ENCODE measurements around the gene POLA1. TPM values are rescaled to one million over a fixed set of nuclear protein-coding genes. Genes with fewer than 3 reads are reported as not detected.

The POLA1 gene
- polyA plus RNA-seq, 1 experiment = 2.5 TPM

DNA sequence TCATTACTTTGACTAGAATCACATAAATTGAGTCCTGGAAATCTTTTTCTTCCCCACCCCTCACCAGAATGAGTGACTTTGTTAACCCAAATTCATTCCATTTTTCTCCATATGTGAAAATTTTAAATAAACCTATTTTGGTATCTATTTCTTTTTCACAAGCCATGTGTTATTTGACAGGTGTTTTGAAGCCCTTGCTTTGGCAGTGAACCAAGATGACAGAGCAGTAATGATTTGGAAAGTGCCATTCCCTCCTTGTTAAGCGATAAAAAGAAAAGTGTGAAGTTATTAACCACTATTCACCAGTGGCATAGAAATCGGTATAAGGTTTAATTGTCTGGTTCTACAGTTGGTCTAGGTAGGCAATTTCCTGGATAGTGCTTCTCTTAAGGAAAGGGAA is 66.1 kb downstream of the POLA1 start:
- Histone ChIP-seq H3K4me3 (ENCODE audit: low read depth, low read length) (no peak overlapping the region), H3K36me3 (ENCODE audit: control insufficient read depth, insufficient read depth, low read length) (no peaks in the 10 kb centered on the region), H3K27me3 (ENCODE audit: control insufficient read depth, insufficient read depth, low read length) (no peaks in the 10 kb centered on the region)
- no peak for DNase-seq (ENCODE audit: low read depth)
- CTCF ChIA-PET = no interaction called here
- POLR2A ChIA-PET = no interaction called here
- TF ChIP-seq, protein P1, sequence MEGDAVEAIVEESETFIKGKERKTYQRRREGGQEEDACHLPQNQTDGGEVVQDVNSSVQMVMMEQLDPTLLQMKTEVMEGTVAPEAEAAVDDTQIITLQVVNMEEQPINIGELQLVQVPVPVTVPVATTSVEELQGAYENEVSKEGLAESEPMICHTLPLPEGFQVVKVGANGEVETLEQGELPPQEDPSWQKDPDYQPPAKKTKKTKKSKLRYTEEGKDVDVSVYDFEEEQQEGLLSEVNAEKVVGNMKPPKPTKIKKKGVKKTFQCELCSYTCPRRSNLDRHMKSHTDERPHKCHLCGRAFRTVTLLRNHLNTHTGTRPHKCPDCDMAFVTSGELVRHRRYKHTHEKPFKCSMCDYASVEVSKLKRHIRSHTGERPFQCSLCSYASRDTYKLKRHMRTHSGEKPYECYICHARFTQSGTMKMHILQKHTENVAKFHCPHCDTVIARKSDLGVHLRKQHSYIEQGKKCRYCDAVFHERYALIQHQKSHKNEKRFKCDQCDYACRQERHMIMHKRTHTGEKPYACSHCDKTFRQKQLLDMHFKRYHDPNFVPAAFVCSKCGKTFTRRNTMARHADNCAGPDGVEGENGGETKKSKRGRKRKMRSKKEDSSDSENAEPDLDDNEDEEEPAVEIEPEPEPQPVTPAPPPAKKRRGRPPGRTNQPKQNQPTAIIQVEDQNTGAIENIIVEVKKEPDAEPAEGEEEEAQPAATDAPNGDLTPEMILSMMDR (IDR thresholded peaks at IDR 0.05; ENCODE audit: insufficient read depth, low read depth, low read length) = no peak

DNA sequence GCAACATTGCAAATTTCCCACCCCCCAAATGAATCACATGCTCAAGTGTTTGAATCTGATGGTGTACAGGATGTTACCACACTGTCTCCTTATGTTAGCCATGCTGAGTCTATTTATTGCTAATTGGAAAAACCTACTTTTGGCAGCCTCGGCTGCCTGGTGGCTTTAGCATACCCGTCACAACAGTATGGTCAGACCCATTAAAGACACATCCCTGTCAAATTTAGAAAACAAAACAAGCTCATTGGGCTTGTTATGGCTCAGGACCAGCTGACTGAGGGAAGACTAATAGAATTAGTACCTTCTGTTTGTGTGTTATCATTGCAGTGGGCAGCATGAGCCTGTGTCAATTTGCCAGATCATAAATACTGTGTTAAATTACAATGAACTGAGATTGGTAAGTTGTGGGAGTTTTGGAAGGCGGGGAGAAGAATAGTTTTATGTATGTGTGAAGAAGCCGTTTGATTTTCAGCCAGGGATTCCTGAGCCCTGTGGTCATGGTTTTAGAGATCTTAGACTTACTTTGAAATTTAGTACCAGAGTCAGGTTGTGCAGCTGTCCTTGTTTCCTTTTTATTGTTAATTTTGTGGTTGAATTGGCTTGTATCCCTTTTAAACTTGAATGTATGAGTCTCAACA is 66.8 kb downstream of the POLA1 start:
- H3K36me3 ChIP-seq (ENCODE audit: control insufficient read depth, insufficient read depth, low read length) = no peaks in the 10 kb centered on the region
- ChIA-PET CTCF (interaction anchor here (2.9 kb wide), 1 partner anchor 384 kb away, joined by 9 read pairs; no protein-coding TSS in a partner anchor), POLR2A (no interaction called here)
- no peak overlapping the region for H3K4me3 ChIP-seq (ENCODE audit: low read depth, low read length)
- TF ChIP-seq, protein P1 (IDR thresholded peaks at IDR 0.05; ENCODE audit: insufficient read depth, low read depth, low read length) = no peak
- H3K27me3 ChIP-seq (ENCODE audit: control insufficient read depth, insufficient read depth, low read length) = no peaks in the 10 kb centered on the region
- peak; percentile 35 for DNase-seq (ENCODE audit: low read depth)

DNA sequence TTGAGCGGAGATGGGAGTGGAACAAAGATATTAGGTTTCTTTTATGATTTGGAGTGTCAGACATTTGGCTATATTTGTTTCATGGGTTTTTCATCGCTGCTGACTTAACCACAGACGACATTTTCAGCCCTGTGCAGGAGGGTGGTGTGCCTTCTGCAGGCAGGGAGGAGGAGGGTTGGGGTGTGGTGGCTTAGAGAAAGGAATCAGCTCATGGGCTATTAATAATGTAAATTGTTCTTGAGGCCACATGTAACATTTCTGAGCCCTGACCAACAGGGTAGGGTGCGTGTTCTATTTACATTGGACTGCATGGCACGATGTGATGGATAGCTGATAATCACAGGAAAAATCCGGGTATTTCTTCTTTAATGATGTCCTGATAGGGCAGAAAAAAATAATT is 67.6 kb downstream of the POLA1 start:
- ChIA-PET POLR2A (no interaction called here), CTCF (interaction anchor here (2.9 kb wide), 1 partner anchor 383 kb away, joined by 9 read pairs; no protein-coding TSS in a partner anchor)
- Histone ChIP-seq H3K36me3 (ENCODE audit: control insufficient read depth, insufficient read depth, low read length) (no peaks in the 10 kb centered on the region), H3K27me3 (ENCODE audit: control insufficient read depth, insufficient read depth, low read length) (no peaks in the 10 kb centered on the region), H3K4me3 (ENCODE audit: low read depth, low read length) (no peak overlapping the region)
- DNase-seq (ENCODE audit: low read depth) = no peak
- TF ChIP-seq, protein P1 (IDR thresholded peaks at IDR 0.05; ENCODE audit: insufficient read depth, low read depth, low read length) = no peak

DNA sequence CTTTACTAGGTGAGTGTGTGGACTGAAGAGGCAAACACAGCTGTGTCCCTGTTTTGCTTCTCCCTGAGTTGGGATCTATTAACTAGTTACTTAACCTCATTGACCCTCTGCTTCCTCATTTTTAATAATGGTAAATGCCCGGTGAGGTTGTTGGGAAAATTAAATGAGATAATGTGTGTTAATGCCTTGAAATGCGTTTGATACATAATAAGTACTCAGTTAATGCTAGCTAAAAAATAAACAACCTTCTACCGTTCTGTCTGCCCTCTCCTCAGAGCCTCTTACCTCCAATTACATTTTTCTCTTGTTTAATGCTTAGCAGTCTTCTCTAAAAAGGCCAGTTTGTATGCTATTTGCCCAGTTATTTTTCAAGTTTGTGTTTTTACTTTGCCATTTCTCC is 70.3 kb downstream of the POLA1 start:
- DNase-seq (ENCODE audit: low read depth) = no peak
- Histone ChIP-seq H3K4me3 (ENCODE audit: low read depth, low read length) (no peak overlapping the region), H3K27me3 (ENCODE audit: control insufficient read depth, insufficient read depth, low read length) (no peaks in the 10 kb centered on the region), H3K36me3 (ENCODE audit: control insufficient read depth, insufficient read depth, low read length) (no peaks in the 10 kb centered on the region)
- TF ChIP-seq, protein P1 (IDR thresholded peaks at IDR 0.05; ENCODE audit: insufficient read depth, low read depth, low read length) = no peak
- POLR2A ChIA-PET = no interaction called here
- CTCF ChIA-PET = no interaction called here

DNA sequence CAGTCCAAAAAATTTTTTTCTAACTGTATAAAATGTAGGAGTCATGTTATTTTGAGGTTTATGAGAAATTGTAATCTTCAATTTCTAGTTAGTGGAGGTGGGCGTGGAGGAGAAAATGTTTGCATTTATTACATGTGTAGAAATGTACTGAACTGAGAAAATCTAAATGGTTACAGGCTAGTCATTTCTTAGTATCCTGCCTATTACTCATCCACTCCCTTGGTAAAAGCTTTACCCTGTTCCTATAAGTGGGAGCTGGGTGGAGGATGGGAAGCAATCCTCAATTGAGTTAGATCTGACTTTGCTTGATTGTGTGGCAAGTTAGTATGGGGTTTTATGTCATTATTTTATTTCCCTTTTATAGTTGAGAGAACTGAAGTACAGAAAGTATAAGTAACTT is 73.8 kb downstream of the POLA1 start:
- TF ChIP-seq, protein P1 (IDR thresholded peaks at IDR 0.05; ENCODE audit: insufficient read depth, low read depth, low read length) = no peak
- no peaks in the 10 kb centered on the region for H3K27me3 ChIP-seq (ENCODE audit: control insufficient read depth, insufficient read depth, low read length)
- ChIA-PET CTCF (interaction anchor here (0.6 kb wide), 1 partner anchor 25 kb away, joined by 6 read pairs; no protein-coding TSS in a partner anchor), POLR2A (no interaction called here)
- H3K4me3 ChIP-seq (ENCODE audit: low read depth, low read length) = no peak overlapping the region
- H3K36me3 ChIP-seq (ENCODE audit: control insufficient read depth, insufficient read depth, low read length) = no peaks in the 10 kb centered on the region
- no peak for DNase-seq (ENCODE audit: low read depth)
